Activated CD8-positive, alpha-beta T cell treated with anti-CD3 and anti-CD28 coated beads for 36 hours (primary cell): ENCODE results near the gene GTF2E1. TPM values are rescaled to one million over a fixed set of nuclear protein-coding genes. Genes with fewer than 3 reads are reported as not detected.

Experiments used
- ATAC-seq: fragments of 200-7000 bp; cut with Tn5 transposase; one replicate; pipeline ENCODE4 v1.10.0; 2021; ENCODE audit warnings: mild to moderate bottlenecking, moderate library complexity
- CTCF ChIA-PET: fragments of 350-600 bp; sonication (Branson Sonifier 250); formaldehyde crosslinking; loops from one replicate; lab custom pipeline; 2021; ENCODE audit warnings: antibody characterized with exemption; lab: Charles Lee
- POLR2A ChIA-PET: fragments of 350-600 bp; sonication (Branson Sonifier 250); formaldehyde crosslinking; loops from one replicate; lab custom pipeline; 2021; ENCODE audit warnings: antibody characterized with exemption; lab: Charles Lee
- DNase-seq: peaks from one replicate; pipeline ENCODE4 v3.0.0-alpha.2; 2020
- H3K27ac Mint-ChIP-seq: one replicate; pipeline ENCODE4 v1.8.0; 2021; ENCODE audit warnings: mild to moderate bottlenecking, mixed read lengths
- H3K27me3 Mint-ChIP-seq: one replicate; pipeline ENCODE4 v1.8.0; 2021; ENCODE audit warnings: mixed read lengths
- H3K36me3 Mint-ChIP-seq: one replicate; pipeline ENCODE4 v1.8.0; 2021; ENCODE audit warnings: low read depth, mixed read lengths
- H3K4me1 Mint-ChIP-seq: one replicate; pipeline ENCODE4 v1.8.0; 2021; ENCODE audit warnings: low read depth, mixed read lengths
- H3K4me3 Mint-ChIP-seq: one replicate; pipeline ENCODE4 v1.8.0; 2021; ENCODE audit warnings: mild to moderate bottlenecking, moderate library complexity, mixed read lengths
- H3K9me3 Mint-ChIP-seq: one replicate; pipeline ENCODE4 v1.8.0; 2021; ENCODE audit warnings: mixed read lengths
- intact Hi-C: fragments of 100-400 bp; cut with micrococcal nuclease; formaldehyde crosslinking; loops from one replicate; pipeline ENCODE4 v1.10.0; 2022
- total RNA-seq, 2 experiments: library from RNA; stranded (reverse); gene quantifications; one replicate each; pipeline ENCODE4 v1.2.3, GENCODE V29; 2021
- TF ChIP-seq, protein P1 (sequence below): fragments of 200-600 bp; IDR thresholded peaks from one replicate; pipeline ENCODE4 v1.8.0; 2022; ENCODE audit warnings: antibody characterized with exemption, mild to moderate bottlenecking

The GTF2E1 gene
- total RNA-seq, 2 experiments from 2014 or later: 25.2 to 25.9 TPM

- Mint-ChIP-seq H3K36me3 (no peaks in the 10 kb centered on the region), H3K4me3 (no peak overlapping the region), H3K27me3 (peaks cover 15% of the 10 kb centered on the region), H3K9me3 (no peaks in the 10 kb centered on the region), H3K4me1 (no peaks in the 10 kb centered on the region), H3K27ac (no peak overlapping the region)
- no peak for ATAC-seq
- TF ChIP-seq, protein P1, sequence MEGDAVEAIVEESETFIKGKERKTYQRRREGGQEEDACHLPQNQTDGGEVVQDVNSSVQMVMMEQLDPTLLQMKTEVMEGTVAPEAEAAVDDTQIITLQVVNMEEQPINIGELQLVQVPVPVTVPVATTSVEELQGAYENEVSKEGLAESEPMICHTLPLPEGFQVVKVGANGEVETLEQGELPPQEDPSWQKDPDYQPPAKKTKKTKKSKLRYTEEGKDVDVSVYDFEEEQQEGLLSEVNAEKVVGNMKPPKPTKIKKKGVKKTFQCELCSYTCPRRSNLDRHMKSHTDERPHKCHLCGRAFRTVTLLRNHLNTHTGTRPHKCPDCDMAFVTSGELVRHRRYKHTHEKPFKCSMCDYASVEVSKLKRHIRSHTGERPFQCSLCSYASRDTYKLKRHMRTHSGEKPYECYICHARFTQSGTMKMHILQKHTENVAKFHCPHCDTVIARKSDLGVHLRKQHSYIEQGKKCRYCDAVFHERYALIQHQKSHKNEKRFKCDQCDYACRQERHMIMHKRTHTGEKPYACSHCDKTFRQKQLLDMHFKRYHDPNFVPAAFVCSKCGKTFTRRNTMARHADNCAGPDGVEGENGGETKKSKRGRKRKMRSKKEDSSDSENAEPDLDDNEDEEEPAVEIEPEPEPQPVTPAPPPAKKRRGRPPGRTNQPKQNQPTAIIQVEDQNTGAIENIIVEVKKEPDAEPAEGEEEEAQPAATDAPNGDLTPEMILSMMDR: no peak
- ChIA-PET POLR2A (no interaction called here), CTCF (no interaction called here)
- DNase-seq: no peak
- intact Hi-C loops: no loop called here
Measured at GRCh38 chr3:120828796-120829195, 86.3 kb downstream of the GTF2E1 start.

DNA sequence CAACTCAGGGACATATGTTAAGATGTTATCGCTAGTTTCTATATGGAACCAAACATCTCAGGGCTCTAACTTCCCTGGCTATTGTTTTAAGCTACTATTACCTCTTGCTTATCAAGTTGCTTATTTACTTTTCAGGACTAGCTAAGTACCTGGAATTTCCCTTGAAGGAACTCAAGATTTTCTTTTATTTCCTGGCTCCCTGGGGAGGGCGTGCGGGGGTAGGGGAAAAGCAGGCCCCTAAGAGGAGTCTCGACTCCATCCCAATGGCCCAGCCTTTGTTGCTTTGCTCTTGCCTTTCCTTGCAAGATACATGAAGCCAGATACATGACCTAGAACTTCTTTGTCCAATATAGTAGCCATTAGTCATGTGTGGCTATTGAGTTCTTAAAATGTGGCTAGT, 88.5 kb downstream of the GTF2E1 start:
- intact Hi-C loops: no loop called here
- TF ChIP-seq, protein P1: no peak
- ChIA-PET CTCF (no interaction called here), POLR2A (no interaction called here)
- no peaks in the 10 kb centered on the region for H3K9me3 Mint-ChIP-seq
- no peaks in the 10 kb centered on the region for H3K36me3 Mint-ChIP-seq
- peaks cover 15% of the 10 kb centered on the region for H3K27me3 Mint-ChIP-seq
- H3K4me3 Mint-ChIP-seq: no peak overlapping the region
- no peak overlapping the region for H3K27ac Mint-ChIP-seq
- no peak for DNase-seq
- H3K4me1 Mint-ChIP-seq: no peaks in the 10 kb centered on the region
- no peak for ATAC-seq

Other genes with a start within 250 kb of the GTF2E1 start
- gene NDUFB4, start 146.4 kb upstream of the GTF2E1 start, total RNA-seq: 100 to 1,000 TPM; 147 to 162 TPM
- gene HGD, start 60.5 kb upstream of the GTF2E1 start, total RNA-seq: under 1 TPM; 0.16 to 0.78 TPM
- gene RABL3, start 228 bp upstream of the GTF2E1 start, total RNA-seq: 10 to 100 TPM; 28.8 to 37.1 TPM
- gene STXBP5L, start 165.5 kb downstream of the GTF2E1 start, total RNA-seq: not detected